Urinary bladder (tissue), 4 donors: Measurements from ENCODE around the gene C16orf95. TPM values are rescaled to one million over a fixed set of nuclear protein-coding genes. Genes with fewer than 3 reads are reported as not detected.
A peak's percentile ranks its signal among the peaks of the same experiment; 100 is the strongest.

ENCODE experiments used
- DNase-seq: peaks from one replicate; pipeline ENCODE4 v3.0.0-alpha.2; 2015; ENCODE audit errors: extremely low spot score
- H3K27ac ChIP-seq: one replicate; pipeline ENCODE4 v1.5.1; 2013; ENCODE audit warnings: low read depth, mild to moderate bottlenecking, moderate library complexity
- H3K36me3 ChIP-seq: one replicate; pipeline ENCODE4 v1.6.1; 2013; ENCODE audit warnings: mild to moderate bottlenecking, moderate library complexity; ENCODE audit not compliant: insufficient read depth
- H3K4me1 ChIP-seq: one replicate; pipeline ENCODE4 v1.6.1; 2013; ENCODE audit warnings: mild to moderate bottlenecking, moderate library complexity; ENCODE audit not compliant: insufficient read depth
- H3K4me3 ChIP-seq: one replicate; pipeline ENCODE4 v1.5.1; 2013; ENCODE audit warnings: low read depth, low read length
- WGBS: extraction: QIAGEN DNeasy Blood & Tissue Kit; methylation state at CpG from one replicate; pipeline ENCODE4 v1.1.7; 2013; 5-methylcytosine and 5-hydroxymethylcytosine counted together
- polyA plus RNA-seq: library from polyadenylated mRNA; stranded (reverse); fragments of 200-250 nt; gene quantifications from one replicate; pipeline ENCODE4 v1.2.3, GENCODE V29; 2013
- total RNA-seq: library from RNA; depleted of rRNA; stranded (reverse); fragments of >200 nt; gene quantifications from one replicate; pipeline ENCODE4 v1.2.3, GENCODE V29; 2014
- donor health status: healthy with polysubstance abuse.
- donor health status: healthy.

Gene C16orf95
- total and polyA plus RNA-seq, 2 donors = 1.5 to 2.8 TPM

DNA sequence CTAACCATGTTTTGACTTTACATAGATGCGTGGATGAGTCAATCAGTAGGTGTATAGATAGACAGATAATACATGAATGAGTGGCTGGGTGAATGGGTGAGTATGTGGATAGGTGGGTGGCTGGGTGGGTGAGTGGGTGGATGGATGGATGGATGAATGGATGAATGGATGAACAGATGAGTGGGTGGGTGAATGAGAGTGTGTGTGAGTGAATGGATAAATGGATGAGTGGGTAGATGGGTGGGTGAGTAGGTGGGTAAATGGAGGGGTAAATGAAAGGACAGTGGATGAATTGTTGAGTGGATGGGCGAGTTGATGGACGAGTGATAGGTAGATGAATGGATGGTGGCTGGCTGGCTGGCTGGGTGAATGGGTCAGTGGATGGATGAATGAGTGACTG, 23.2 kb downstream of the C16orf95 start:
- no peak overlapping the region for H3K4me3 ChIP-seq
- H3K27ac ChIP-seq = no peak overlapping the region
- H3K36me3 ChIP-seq = no peaks in the 10 kb centered on the region
- DNase-seq = no peak
- no peaks in the 10 kb centered on the region for H3K4me1 ChIP-seq
- WGBS = 95% methylated on average over 3 of the region's 3 CpGs

DNA sequence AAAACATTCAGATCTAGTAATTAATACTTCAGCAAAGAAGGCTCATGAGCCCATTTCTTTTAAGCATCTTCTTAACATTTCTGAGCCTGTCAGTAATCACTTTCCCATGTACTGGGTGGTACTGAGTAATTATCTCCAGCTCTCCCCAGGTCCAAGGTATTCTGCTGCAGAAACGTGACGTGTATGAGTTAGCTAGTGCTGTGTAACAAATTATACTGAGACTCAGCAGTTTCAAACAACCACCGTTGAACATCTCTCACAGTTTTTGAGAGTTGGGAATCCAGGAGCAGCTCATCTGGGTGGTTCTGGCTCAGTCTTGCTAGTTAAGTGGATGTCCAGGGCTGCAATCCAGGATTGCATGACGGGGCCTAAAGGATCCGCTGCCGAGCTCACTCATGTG, 25.2 kb downstream of the C16orf95 start:
- H3K4me1 ChIP-seq = no peaks in the 10 kb centered on the region
- H3K27ac ChIP-seq = no peak overlapping the region
- H3K4me3 ChIP-seq = no peak overlapping the region
- no peak for DNase-seq
- no peaks in the 10 kb centered on the region for H3K36me3 ChIP-seq
- 97% methylated on average over 6 of the region's 6 CpGs for WGBS

DNA sequence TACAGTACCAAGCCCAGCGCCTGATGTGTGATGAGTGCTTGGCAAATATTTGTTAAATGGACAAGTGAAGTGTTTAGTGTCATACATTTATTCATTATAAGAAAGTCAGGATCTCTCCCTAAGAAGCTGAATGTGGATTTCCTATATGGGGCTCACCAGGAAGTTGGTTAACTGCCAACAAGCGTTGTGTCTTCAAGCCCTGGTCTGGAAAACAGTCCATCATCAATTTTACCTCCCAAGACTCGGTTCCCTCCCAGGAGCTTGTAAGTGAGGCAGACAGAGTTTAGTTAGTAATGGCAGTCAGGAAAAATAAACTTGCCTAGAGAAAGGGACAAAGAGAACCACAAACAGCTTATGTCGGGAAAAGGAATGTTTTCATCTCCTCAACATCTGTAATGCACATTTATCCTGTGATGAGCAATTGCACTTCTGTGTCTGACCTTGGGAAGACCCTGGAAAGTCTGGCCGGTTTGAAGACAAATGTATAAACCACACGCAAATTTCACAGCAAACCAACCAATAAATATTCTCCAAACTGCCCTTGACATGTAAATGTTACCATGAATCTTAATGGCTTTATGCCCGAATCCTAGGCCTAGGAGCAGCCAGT, 28.3 kb downstream of the C16orf95 start:
- H3K4me1 ChIP-seq = no peaks in the 10 kb centered on the region
- WGBS = 58% methylated on average over 7 of the region's 7 CpGs
- H3K27ac ChIP-seq = no peak overlapping the region
- no peaks in the 10 kb centered on the region for H3K36me3 ChIP-seq
- no peak overlapping the region for H3K4me3 ChIP-seq
- no peak for DNase-seq

DNA sequence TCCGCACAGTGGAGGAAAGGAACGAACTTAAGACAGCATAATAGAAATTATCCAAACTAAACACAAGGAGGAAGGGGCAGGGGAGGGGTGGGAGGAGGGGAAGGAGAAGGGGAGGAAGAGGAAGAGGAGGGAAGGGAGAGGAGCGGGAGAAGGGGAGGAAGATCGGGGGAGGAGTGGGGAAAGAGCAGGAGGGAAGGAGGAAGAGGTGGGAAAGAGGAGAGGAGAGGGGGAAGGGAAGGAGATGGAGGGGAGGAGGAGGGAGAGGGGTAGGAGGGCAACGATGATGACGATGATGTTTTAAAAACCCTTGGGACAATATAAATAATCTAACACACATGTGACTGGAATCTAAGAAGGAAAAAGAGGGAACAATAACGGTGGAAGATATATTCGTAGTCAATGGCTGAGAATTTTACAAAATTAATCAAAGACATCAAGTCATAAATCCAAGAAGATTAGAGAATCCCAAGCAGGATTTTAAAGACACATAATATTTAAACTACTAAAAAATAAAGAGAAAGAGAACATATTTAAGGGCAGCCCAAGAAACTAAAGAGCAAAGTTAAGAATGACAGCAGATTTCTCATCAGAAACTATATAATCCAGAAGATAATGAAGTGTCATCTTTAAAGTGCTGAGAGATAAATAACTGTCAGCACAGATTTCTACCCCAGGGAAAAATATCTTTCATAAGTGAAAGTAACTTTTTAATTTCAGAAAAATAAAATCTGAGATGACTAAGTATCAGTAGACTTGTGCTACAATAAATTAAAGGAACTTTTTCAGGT, 30.2 kb downstream of the C16orf95 start:
- H3K4me1 ChIP-seq = no peaks in the 10 kb centered on the region
- 86% methylated on average over 8 of the region's 8 CpGs for WGBS
- H3K36me3 ChIP-seq = no peaks in the 10 kb centered on the region
- DNase-seq = no peak
- no peak overlapping the region for H3K27ac ChIP-seq
- no peak overlapping the region for H3K4me3 ChIP-seq

DNA sequence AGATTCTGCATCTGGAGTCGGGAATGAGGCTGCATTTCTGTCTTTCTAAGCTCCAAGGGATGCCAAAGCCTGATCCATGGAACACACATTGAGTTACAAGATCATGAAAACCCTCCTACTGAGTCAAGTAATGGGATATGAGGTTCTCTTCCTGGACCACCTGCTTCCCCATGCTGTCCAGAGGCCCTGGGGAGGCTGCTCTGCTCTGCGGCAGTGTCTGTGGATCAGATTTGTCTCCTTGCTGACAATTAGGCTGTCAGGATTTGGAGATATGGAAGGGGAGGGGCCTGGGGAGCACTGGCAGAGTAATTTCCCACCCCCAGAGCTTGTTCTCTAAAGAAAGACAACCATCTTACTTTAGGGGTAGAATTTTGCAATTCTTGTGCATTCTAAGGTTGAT, 33.0 kb downstream of the C16orf95 start:
- no peaks in the 10 kb centered on the region for H3K4me1 ChIP-seq
- H3K4me3 ChIP-seq = no peak overlapping the region
- DNase-seq = no peak
- H3K36me3 ChIP-seq = no peaks in the 10 kb centered on the region
- WGBS = 88% methylated on average over 2 of the region's 2 CpGs
- no peak overlapping the region for H3K27ac ChIP-seq

DNA sequence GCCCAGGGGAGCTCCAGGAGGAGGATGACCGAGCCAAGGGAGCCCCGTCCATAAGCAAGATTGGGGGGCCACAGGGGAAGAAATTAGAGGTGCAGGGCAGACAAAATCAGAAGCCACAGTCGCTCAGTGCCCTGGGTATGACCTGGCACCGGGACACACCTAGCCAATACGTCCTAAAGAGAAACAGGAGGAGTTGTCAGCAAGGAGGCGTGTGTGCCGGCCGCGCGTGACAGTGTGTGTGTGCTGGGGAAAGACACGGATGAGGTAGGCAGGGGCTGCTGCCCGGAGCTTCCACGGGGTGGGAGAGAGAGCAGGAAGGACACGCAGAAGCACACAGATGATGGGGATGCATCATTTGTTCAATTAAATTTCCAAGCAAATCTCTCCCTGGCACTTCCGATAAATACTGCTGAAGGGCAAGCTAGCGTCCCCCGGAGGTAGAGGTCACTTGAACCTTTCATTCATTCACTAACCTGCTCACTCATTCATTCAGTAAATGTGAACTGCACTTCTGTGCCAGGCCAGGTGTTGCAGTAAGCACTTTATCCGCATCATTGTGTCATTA, 38.0 kb downstream of the C16orf95 start:
- H3K4me1 ChIP-seq = no peaks in the 10 kb centered on the region
- 73% methylated on average over 18 of the region's 18 CpGs for WGBS
- H3K36me3 ChIP-seq = no peaks in the 10 kb centered on the region
- no peak for DNase-seq
- H3K27ac ChIP-seq = no peak overlapping the region
- H3K4me3 ChIP-seq = no peak overlapping the region

DNA sequence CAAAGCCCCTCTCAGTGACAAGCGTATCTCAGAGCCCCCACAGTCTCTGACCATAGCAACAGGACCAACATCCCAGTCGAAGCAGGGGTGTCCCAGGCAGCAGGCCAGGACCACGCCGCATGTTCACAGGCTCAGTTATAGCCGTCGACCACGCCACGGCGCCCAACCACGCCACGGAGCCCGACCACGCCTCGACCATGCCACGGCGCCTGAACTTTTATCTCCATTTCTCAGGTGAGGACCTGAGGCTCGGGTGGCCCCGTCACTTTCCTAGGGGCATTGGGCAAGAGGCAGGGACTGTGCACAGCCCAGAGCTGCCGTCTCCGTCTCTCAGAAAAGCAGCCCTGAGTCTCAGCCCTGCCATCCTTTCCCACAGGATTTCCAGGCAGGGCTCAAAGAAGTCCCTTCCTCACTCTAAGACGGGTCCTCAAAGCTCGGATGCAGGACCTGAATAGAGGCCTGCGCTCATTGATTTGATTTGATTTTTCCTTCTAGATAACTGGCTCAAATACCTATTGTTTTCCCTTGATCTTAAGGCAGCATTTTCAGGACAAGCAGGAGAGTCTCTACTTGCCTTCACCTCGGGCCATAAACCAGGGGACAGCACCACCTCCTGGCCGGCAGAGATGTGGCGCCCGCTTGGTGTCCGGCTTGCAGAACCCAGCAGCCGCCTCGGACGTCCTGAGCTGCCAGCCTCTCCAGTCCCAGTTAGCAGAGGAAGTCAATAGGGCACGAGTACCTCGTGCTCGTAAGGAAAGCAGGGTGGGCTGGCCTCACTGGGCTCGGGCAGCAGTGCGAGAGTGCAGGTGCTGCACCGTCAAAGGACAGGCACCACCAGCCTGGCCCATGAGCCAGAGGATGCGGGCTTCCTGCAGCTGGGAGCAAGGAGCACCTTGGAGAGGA, 38.8 kb downstream of the C16orf95 start:
- no peak overlapping the region for H3K4me3 ChIP-seq
- WGBS = 53% methylated on average over 38 of the region's 38 CpGs

DNA sequence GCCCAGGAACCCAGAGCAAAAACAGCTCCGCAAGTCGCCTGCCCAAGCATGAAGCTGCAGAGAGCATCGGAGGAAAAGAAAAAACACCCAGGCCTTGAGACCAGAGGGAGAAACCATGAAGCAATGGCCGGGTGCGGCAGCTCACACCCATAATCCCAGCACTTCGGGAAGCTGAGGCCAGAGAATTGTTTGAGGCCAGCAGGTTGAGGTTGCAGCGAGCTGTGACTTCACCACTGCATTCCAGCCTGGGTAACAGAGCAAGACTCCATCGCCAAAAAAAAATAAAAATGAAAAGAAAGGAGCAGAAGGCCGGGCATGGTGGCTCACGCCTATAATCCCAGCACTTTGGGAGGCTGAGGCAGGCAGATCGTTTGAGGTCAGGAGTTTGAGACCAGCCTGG, 40.3 kb downstream of the C16orf95 start:
- no peak for DNase-seq
- Histone ChIP-seq H3K4me1 (no peaks in the 10 kb centered on the region), H3K4me3 (no peak overlapping the region), H3K36me3 (no peaks in the 10 kb centered on the region), H3K27ac (no peak overlapping the region)
- 88% methylated on average over 11 of the region's 11 CpGs for WGBS

More for the DNA sequence above, 38.8 kb downstream of the C16orf95 start:
- peak; percentile 49 for DNase-seq
- Histone ChIP-seq H3K36me3 (no peaks in the 10 kb centered on the region), H3K4me1 (no peaks in the 10 kb centered on the region), H3K27ac (no peak overlapping the region)

DNA sequence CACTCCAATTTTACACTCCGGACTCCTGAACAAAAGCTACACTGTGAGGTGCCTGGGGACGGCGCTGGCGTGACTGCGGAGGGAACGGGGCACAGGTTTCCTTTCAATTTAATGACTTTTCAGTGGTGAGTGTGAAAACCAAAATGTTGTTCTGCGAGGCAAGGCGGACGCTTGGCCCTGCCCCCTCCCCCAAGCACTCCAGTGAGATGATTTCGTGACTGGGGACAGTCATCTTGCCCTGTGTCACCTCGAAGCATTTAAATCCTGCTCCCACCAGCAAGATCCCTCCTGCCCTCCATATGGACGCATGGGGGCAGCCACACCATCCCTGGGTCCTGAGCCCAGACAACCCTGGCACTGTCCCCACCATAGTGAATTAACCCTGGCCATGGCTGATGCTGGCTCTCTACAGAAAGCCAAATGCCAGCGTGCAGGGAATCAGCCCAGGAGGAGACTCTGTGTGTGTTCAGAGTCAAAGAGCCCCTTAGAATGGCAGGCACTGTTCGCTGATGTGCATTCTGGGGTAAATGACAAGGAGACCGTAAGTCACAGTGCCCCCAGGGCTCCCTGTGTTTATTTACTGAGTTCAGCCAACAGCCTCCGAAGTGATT, 41.0 kb downstream of the C16orf95 start:
- Histone ChIP-seq H3K27ac (no peak overlapping the region), H3K4me1 (no peaks in the 10 kb centered on the region), H3K4me3 (no peak overlapping the region), H3K36me3 (no peaks in the 10 kb centered on the region)
- 66% methylated on average over 16 of the region's 16 CpGs for WGBS
- DNase-seq = no peak

DNA sequence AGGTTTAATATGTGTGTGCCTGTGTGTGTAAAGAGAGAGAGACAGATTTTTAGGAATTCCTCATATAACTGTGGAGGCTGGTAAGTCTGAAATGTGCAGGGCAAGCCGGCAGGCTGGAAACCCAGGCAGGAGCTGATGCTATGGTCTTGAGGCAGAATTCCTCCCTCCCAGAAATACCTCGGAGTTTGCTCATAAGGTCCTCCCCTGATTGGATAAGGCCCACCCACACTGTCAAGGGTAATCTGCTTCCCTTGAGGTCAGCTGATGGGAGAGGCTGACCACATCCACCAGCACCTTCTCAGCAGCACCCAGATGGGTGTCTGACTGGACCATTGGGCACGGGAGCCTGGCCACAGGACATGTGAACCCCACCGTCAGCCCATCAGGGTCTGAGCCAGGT, 42.4 kb downstream of the C16orf95 start:
- Histone ChIP-seq H3K4me3 (no peak overlapping the region), H3K36me3 (no peaks in the 10 kb centered on the region), H3K4me1 (no peaks in the 10 kb centered on the region), H3K27ac (no peak overlapping the region)
- DNase-seq = no peak
- 59% methylated on average over 4 of the region's 4 CpGs for WGBS

DNA sequence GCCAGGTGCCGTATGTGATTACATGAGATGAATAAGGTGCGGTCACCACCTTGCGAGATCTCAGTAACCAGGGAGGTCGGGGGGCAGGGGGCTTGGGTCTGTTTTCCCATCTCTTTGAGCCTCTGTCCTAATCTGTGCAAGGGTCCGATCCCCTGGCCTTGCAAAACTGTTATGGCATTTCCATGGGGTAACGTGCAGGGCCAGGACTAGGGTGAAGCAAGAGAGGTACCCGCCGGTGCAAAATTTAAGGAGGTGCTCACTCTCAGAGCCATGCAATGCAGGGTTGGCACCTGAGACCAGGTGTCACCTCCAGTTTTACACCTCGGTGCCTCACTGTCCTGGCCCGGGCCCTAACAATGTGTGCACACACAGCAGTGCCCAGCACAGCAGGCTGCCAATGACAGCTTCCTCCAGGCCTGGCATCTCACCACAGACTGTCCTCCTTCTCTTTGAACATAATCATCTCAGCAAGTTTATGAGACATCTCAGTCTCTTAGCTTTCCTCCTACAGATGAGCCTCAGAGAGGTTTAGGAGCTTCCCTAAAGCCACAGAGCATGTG, 43.6 kb downstream of the C16orf95 start:
- Histone ChIP-seq H3K4me3 (no peak overlapping the region), H3K36me3 (no peaks in the 10 kb centered on the region), H3K27ac (no peak overlapping the region), H3K4me1 (no peaks in the 10 kb centered on the region)
- DNase-seq = no peak
- 98% methylated on average over 10 of the region's 10 CpGs for WGBS

DNA sequence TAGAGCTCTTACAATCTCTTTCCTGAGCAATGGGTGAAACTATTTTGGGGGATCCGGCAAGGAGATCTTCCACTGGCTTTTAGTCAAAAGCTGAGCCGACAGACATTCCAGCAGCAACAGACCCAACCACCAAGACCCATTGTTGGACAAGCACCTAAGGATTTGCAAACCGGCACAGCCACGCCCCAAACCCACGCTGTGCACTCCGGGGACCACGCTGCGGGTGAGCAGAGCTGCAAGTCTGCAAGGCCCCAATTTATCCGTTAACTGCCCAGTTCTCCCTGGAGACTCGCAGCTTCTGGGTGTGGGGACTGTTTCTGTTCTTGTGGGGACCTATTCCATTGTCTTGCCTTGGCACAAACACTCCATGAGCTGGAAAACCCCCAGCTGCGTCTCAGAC, 45.9 kb downstream of the C16orf95 start:
- H3K4me3 ChIP-seq = no peak overlapping the region
- H3K4me1 ChIP-seq = no peaks in the 10 kb centered on the region
- no peak for DNase-seq
- H3K27ac ChIP-seq = no peak overlapping the region
- H3K36me3 ChIP-seq = no peaks in the 10 kb centered on the region
- WGBS = 84% methylated on average over 11 of the region's 11 CpGs

DNA sequence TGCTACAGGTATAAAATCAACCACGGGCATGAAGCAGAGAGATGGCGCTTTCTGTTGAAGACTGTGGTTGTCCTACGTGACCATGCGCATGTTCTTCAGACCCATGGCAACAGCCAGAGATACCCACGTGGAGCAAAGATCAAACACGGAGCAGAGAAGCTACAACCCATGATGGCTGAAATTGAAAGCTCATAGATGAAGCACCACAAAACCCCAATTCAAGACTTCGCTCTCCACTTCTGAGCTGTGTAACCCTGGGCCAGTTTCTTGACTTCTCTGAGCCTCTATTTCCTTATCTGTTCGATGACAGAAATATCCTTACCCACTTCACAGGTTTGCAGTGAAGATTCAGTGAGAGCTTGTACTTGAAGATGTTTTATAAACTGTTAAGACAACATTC, 49.6 kb downstream of the C16orf95 start:
- WGBS = 85% methylated on average over 8 of the region's 8 CpGs
- Histone ChIP-seq H3K4me3 (no peak overlapping the region), H3K36me3 (no peaks in the 10 kb centered on the region), H3K27ac (no peak overlapping the region), H3K4me1 (no peaks in the 10 kb centered on the region)
- no peak for DNase-seq
